HG02571 (cell line): ENCODE results near the gene RUVBL1.

Experiments used
- ATAC-seq: cut with Tn5 transposase; IDR thresholded peaks from one replicate; pipeline ENCODE4 v1.9.1; 2021; ENCODE audit warnings: mild to moderate bottlenecking, moderate library complexity; ENCODE audit not compliant: unreplicated experiment

Gene RUVBL1

GRCh38 chr3:128036119-128036518 lies 87.5 kb downstream of the RUVBL1 start:
- no peak for ATAC-seq

- ATAC-seq = no peak
These were observed 90.5 kb downstream of the RUVBL1 start for GRCh38 chr3:128033102-128033501.
